ENCODE data around the gene THAP2.

THAP2 gene

GRCh38 chr12:71666259-71666658 lies 2.2 kb downstream of the THAP2 start:
- H3K4me3 ChIP-seq (ENCODE audit: control insufficient read depth, low read depth, low read length): no peak overlapping the region
- no peak for TF ChIP-seq CTCF (conservative IDR thresholded peaks at IDR 0.05; ENCODE audit: control insufficient read depth, insufficient read depth, low read depth, low read length)
- DNase-seq (ENCODE audit: low read depth): no peak

DNA sequence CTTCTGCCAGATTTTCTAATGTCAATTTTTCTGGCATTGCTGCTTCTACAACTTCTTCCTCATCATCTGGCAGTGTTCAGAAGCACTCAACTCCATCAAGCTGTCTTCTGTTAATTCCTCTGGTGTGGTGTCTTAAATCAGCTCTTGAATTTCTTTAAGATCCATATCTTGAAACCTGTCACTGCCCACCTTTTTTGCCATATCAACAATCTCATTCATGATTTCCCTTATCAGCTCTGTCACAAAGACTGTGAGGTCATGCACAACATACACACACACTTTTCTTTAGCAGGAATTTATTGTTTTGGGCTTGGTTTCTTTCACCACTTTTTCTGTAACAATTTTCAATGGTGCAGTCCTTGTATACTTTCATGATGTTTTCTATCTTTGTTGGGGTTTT lies 7.2 kb downstream of the THAP2 start:
- no peak overlapping the region for H3K4me3 ChIP-seq (ENCODE audit: control insufficient read depth, low read depth, low read length)
- no peak for DNase-seq (ENCODE audit: low read depth)
- no peak for TF ChIP-seq CTCF (conservative IDR thresholded peaks at IDR 0.05; ENCODE audit: control insufficient read depth, insufficient read depth, low read depth, low read length)

DNA sequence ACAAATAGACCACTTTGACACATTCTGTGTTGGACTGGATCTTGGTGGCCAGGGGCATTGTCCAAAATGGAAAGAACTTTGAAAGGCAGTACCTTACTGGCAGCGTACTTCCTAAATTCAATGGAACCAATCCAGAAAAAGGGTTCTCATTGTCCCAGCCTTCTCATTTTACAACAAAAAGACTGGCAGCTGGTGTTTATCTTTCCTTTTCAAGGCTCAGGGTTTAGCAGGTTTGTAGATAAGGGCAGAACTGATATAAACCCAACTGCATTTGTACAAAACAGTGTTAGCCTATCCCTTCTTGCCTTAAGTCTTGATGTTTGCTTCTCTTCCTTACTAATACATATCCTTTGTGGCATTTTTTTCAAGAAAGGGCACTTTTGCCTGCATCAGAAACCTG lies 7.7 kb downstream of the THAP2 start:
- no peak for TF ChIP-seq CTCF (conservative IDR thresholded peaks at IDR 0.05; ENCODE audit: control insufficient read depth, insufficient read depth, low read depth, low read length)

GRCh38 chr12:71682466-71682865 lies 18.4 kb downstream of the THAP2 start:
- no peak for TF ChIP-seq CTCF (conservative IDR thresholded peaks at IDR 0.05; ENCODE audit: control insufficient read depth, insufficient read depth, low read depth, low read length)
- H3K4me3 ChIP-seq (ENCODE audit: control insufficient read depth, low read depth, low read length): no peak overlapping the region
- DNase-seq (ENCODE audit: low read depth): no peak

More for the DNA sequence above, 7.7 kb downstream of the THAP2 start:
- no peak overlapping the region for H3K4me3 ChIP-seq (ENCODE audit: control insufficient read depth, low read depth, low read length)
- no peak for DNase-seq (ENCODE audit: low read depth)

DNA sequence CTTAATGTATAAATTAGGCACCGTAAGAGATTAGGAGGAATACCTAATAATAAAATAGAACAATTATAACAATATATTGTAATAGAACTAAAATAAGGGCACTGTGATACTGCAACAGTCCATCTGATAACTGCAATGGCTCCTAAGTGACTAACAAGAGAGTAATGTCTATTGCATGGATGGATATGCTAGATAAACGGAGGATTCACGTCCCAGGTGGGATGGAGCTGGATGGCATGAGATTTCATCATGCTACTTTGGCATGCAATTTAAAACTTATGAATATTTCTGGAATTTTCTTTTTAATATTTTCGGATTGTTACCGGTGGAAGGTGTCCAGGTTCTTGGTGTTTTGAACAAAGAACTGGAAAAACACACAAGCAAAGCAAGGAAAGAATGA lies 19.5 kb downstream of the THAP2 start:
- DNase-seq (ENCODE audit: low read depth): no peak
- H3K4me3 ChIP-seq (ENCODE audit: control insufficient read depth, low read depth, low read length): no peak overlapping the region
- no peak for TF ChIP-seq CTCF (conservative IDR thresholded peaks at IDR 0.05; ENCODE audit: control insufficient read depth, insufficient read depth, low read depth, low read length)

DNA sequence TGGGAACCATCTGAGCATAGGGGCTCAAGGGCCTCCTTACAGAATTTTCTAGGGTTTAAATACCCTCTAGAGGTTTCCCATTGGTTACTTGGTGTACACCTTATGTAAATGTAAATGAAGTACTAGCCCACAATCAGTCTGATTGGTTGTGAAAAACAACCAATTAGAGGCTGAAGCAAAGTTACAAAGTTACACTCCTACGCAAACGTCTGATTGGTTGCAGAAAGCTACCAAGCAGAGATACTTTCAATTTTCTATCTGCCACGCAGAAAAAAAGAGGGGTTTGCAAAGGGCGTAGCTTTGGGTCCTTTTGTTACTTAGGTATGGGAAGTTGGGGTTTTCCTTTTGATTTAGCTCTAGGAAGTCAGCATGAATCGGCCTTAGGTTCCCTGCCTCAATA lies 20.0 kb downstream of the THAP2 start:
- H3K4me3 ChIP-seq (ENCODE audit: control insufficient read depth, low read depth, low read length): peak overlapping the region; percentile 29
- DNase-seq (ENCODE audit: low read depth): peak; percentile 63
- no peak for TF ChIP-seq CTCF (conservative IDR thresholded peaks at IDR 0.05; ENCODE audit: control insufficient read depth, insufficient read depth, low read depth, low read length)

DNA sequence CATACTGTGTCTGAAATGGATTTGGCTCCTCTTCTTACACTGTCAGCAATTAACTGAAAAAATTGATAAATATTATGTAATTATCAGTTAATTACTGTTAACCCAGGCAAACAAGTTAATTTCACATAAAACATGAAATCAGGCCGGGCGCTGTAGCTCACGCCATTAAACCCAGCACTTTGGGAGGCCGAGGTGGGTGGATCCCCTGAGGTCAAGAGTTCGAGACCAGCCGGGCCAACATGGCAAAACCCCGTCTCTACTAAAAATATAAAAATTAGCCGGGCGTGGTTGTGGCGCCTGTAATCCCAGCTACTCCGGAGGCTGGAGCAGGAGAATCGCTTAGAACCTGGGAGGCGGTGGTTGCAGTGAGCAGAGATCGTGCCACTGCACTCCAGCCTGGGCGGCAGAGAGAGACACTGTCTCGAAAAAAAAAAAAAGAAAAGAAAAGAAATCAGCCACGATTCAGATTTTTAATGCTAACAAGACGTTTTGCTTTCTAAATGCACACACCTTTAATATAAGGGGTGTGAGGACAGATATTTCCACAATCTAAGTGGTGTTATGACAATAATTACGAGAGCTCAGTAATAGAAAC lies 21.3 kb downstream of the THAP2 start:
- DNase-seq (ENCODE audit: low read depth): no peak
- TF ChIP-seq CTCF (conservative IDR thresholded peaks at IDR 0.05; ENCODE audit: control insufficient read depth, insufficient read depth, low read depth, low read length): no peak
- H3K4me3 ChIP-seq (ENCODE audit: control insufficient read depth, low read depth, low read length): peak overlapping the region; percentile 67
